GM19468 (cell line): Measurements from ENCODE around the gene GTF2A2.
"Not testable (repeated sequence)": the region's sequence is repeated elsewhere in the genome, so short reads cannot be mapped to it uniquely, and the experiment has no call there.

Source experiments
- ATAC-seq: cut with Tn5 transposase; IDR thresholded peaks from one replicate; pipeline ENCODE4 v1.9.1; 2021; ENCODE audit warnings: mild to moderate bottlenecking, moderate library complexity, moderate number of reproducible peaks; ENCODE audit not compliant: unreplicated experiment; ENCODE audit errors: extremely low read depth

GTF2A2 gene

DNA sequence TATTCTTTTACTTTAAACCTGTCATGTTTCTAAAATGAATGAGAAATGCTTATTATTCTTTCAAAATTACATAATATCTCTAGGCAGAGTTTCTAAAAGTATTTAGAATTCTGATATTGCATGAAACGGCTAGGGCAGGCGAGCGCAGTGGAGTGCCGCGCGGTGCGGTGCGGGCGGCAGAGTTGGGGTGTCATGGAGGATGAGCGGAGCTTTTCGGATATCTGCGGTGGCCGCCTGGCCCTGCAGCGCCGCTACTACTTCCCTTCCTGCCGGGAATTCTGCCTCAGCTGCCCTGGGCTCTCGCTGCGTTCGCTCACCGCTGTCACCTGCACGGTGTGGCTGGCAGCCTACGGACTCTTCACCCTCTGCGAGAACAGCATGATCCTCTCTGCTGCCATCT is 19.2 kb upstream of the GTF2A2 start:
- ATAC-seq: no peak

DNA sequence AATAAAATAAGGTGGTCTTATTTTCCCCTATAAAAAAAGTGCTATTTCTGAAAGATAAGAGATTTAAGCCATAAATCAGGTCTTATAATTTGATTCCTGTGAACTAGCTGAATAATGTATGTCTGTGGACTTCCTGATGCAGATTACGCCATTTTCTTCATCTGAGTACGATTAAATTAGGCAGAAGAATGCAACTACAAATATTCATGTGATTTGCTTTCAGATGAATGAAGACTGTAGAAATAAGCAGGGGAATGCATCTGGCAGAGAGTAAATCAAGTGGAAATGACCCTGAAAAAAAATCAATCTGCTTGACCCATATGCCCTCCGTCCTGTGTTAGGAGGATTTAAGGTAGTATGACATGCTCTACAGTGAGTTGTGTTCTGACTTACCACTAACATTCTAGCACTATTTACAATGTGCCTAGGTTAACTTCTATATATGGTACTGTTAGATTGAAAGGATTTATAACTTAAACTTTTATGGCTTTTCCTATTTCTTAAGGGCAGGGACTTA is 17.1 kb upstream of the GTF2A2 start:
- no peak for ATAC-seq

DNA sequence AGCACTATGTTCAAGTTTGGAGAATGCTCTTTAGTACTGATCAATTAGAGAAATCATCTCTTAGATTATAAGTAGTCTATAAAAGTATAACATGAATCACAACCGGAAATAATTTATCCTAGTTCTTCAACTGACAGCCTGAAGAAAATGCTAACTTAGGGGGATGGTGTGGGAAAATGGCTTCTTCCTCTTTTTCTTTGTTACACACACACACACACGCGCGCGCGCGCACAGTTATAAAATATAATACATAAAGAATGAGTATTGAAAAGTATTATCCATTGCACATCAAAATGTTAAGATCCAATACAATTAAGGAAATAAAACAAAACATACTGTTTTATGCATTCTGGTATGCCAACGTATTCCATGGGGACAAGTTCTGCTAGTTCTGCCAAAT is 11.2 kb upstream of the GTF2A2 start:
- no peak for ATAC-seq

DNA sequence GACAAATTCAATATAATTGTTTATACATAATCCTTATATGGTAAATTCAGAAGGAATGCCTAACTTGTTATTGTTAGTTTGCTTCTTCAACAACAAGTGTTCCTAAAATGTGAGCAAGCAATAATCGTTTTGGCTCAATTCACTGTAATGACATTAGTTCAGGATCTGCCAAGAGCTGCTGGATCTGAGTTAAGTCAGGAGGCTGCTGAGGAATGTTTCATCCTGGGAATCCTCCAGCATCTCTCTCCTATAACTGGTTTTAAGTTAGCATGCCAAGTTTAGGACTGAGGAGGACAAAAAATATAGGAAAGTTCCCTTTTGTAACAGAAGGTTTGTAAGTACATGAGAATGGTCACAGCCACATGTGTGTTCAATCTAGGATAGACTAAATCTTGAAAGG is 4.9 kb upstream of the GTF2A2 start:
- no peak for ATAC-seq

DNA sequence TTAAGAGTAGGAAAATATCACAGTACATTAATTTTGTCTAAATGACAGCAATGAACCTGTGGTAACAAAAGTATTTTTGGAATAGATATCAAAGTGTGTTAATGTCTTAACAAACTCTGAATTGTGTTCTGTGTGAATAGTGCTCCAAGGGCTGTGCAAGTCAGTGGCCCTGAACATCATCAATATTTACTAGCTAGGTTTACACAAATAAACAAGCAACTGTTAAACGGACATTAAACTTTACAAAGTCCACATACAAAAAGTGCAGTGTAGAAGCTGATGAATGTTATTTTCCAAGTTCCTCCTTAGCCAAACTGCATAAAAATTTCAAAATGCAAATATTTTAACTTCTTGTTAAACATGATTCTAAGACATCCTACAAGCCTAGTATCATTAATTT is 2.1 kb upstream of the GTF2A2 start:
- no peak for ATAC-seq

DNA sequence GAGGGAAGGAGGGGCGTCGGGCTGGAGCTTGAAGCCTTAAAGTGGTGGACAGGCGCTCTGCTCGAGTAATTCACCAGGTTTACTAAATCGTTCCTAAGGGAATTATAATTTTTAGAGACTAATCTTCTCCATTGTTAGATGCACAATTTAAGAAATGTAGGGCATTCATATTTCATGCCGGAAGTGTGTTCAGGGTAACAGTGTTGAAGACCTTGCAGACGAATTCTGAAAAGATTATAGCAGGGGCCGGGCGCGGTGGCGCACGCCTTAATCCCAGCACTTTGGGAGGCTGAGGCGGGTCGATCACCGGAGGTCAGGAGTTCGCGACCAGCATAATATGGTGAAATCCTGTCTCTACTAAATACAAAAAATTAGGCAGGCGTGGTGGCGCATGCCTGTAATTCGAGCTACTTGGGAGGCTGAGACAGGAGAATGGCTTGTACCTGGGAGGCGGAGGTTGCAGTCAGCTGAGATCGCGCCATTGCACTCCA is 365 bp upstream of the GTF2A2 start:
- ATAC-seq: no peak

DNA sequence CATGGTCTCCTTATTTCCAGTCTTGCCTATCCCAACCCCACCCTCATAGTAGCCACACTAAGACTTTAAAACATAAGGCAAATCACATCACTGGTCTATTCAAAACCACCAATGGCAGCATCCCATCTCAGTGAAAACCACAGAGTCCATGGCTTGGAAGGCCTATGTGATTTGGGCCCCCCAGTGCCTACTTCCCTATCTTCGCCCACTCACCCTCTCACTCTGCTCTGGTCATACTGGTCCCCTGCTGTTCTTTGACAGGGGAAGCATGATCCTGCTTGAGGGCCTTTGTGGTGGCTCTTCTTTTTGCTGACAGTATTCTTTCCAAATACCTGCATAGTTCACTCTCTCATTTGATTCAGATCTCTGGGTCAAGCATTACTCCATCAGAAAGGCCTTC is 3.3 kb downstream of the GTF2A2 start:
- no peak for ATAC-seq

DNA sequence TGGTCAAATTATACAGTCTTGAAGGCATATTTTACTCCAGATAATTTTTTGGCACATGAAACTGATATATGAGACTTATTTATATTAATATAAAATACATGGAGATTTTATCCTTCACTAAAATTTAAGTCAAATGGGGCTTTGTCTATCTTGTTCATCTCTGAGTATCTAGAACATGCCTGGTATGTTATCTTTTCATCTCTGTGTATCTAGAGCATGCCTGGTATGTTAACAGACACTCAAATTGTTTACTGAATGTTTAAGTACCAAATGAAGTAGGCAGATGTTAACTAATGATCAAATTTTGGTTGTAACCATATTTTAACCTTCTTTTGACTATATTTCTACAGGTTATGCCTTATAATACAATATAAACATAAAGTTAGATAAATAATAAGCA is 7.7 kb downstream of the GTF2A2 start:
- ATAC-seq: no peak

DNA sequence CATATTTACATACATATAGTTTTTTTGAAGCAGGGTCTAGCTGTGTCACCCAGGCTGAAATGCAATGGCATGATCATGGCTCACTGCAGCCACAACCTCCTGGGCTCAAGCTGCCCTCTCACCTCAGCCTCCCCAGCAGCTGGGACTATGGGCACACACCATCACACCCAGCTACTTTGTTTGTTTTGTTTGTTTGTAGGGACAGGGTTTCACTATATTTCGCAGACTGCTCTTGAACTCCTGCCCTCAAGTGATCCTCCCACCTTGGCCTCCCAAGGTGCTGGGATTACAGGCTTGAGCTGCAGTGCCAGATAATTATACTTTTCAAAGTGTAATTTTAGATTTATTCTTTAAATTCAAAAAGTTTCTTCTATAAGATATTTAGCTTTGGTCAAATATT is 10.2 kb downstream of the GTF2A2 start:
- ATAC-seq: no peak

DNA sequence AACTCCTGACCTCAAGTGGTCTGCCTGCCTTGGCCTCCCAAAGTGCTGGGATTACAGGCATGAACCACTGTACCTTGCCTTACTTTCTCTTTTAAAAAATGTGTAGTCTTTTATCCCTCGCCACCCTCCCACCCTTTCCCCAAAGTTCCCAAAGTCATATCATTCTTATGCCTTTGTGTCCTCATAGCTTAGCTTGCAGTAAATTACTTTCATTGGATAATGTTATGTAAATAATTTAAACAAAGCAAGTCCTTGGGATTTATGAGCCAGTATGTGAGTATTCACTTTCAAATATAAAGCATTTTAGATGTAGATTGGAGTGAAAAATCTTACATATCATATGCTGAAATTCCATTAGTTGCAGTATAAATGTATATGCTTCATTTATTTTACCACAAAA is 11.0 kb downstream of the GTF2A2 start:
- ATAC-seq: no peak

DNA sequence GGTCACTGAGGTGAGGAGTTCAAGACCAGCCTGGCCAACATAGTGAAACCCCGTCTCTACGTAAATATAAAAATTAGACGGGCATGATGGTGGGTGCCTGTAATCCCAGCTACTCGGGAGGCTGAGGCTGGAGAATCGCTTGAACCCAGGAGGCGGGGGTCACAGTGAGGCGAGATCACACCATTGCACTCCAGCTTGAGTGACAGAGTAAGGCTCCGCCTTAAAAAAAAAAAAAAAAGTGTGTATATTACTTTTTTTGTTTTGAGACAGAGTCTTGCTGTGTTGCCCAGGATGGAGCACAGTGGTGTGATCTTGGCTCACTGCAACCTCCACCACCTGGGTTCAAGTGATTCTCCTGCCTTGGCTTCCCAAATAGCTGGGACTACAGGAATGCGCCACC is 11.5 kb downstream of the GTF2A2 start:
- not testable (repeated sequence) for ATAC-seq

DNA sequence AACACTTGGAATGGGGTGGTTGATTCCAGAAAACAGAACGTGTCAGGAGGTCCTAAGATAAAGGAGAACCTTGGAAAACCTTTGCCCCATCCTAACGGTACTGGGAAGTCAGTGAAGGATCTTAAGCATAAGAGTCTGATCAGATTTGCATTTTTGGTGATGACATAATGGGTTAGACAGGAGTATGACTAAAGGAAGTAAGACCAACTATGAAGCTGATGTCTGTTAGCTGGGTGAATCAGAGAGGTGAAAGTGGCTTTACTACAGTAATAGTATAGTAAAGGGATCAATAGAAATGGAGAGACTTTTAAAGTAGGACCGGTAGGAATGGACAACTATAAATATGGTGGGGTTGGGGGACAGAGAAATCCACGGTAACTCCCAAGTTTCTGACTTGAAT is 12.6 kb downstream of the GTF2A2 start:
- ATAC-seq: no peak

DNA sequence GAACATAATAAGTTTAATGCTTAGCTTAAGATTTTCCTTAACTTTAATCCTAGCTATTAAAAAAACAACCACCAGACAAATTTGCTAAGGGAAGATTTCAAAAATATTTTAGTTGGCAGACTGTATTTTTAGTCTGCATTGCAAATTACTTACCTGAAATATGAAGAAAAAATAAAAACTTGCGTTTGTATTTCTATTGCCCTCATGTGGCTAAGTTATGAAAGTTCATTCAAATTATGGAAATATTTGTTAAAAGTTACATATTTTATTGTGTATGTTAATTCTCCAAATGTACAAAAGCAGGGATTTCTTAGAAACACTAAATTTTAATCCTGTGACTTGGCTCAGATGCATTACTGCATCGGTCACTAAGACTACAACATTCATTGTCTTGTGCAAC is 15.0 kb downstream of the GTF2A2 start:
- no peak for ATAC-seq

DNA sequence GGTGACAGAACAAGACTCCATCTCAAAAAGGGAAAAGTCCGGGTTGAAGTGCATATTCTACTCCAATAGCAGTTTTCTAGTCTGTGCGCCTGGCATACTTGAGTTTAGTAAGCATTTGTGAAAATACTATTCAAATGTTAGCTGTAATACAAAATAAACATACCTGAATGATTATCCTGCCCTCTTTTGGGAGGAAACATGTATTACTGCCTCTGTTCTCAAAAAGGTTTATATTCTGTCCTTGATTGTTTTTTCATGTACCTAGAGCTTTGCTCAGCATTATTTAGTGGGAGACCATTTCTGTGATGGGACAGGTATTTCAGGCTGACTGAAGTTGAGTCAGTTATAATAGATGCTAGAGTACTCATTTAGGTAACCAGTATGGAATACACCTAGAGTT is 19.8 kb downstream of the GTF2A2 start:
- ATAC-seq: not testable (repeated sequence)

DNA sequence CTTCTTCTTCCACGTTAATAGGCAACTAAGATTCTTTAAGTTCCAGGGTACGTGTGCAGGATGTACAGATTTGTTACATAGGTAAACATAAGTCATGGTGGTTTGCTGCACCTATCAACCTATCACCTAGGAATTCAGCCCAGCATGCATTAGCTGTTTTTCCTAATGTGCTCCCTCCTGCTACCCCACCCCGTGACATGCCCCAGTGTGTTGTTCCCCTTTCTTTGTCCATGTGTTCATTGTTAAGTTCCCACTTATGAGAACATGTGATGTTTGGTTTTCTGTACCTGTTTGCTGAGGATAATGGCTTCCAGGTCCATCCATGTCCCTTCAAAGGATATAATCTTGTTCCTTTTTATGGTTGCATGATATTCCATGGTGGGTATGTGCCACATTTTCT is 21.1 kb downstream of the GTF2A2 start:
- no peak for ATAC-seq

DNA sequence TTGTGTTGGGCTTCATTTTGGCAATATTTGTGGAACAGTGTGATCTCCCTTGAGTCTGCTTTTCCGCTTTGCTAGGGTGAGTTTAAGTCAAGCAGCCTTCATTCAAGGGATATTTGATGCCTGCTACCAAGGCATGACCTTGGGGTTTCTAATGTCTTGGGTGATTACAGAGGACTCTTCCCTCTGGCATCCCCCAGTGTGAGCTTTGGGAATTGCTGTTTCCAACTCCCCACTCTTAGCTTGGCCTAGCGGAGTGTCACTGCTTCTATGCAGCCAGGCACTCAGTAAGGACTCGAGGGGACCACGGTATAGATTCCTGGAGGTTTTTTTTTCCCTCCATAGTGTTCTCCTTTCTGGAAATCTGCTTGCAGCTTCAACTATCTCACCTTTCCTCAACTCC is 24.6 kb downstream of the GTF2A2 start:
- ATAC-seq: no peak

DNA sequence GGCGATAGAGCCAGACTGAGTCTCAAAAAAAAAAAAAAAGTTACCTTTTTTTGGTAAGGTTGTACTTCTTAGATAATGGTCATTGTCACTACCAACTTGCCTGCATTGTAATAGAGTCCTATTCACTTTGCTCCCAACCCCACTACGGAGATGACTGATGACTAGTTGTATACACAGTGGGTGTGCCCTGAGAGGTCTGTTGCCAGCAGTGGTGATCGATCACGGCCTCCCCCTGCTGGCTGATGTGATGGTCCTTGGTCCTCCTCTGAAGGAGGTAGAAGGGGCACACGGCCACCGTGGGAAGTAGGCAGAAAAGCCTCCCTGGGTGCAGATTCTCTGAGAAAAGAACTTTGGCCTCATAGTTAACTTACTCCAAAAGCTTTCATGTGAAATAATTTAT is 35.0 kb downstream of the GTF2A2 start:
- no peak for ATAC-seq

DNA sequence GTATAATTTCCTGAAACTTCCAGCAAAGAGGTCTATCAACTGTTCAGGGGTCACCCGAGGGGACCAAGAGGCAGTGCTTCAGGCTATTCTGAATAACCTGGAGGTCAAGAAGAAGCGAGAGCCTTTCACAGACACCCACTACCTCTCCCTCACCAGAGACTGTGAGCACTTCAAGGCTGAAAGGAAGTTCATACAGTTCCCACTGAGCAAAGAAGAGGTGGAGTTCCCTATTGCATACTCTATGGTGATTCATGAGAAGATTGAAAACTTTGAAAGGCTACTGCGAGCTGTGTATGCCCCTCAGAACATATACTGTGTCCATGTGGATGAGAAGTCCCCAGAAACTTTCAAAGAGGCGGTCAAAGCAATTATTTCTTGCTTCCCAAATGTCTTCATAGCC is 38.9 kb downstream of the GTF2A2 start:
- ATAC-seq: no peak

DNA sequence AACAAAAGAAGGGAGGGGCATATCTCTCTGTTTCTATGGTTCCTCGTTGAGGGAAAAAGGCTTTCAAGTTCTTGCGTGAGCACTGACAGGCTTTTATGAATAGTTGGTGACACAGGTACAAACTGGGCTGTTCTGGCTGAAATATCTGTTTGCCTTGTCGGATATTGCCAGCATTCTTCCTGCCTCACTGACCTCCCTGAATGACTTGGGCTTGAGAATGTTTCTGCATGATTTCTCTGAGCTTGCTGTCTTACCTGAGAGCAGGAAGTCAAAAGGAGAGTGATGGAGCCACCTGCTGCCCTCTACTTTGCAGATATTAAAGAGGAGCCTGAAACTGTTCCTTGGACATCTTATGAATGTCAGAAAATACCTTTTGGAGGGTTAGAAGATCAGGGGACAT is 40.9 kb downstream of the GTF2A2 start:
- no peak for ATAC-seq

DNA sequence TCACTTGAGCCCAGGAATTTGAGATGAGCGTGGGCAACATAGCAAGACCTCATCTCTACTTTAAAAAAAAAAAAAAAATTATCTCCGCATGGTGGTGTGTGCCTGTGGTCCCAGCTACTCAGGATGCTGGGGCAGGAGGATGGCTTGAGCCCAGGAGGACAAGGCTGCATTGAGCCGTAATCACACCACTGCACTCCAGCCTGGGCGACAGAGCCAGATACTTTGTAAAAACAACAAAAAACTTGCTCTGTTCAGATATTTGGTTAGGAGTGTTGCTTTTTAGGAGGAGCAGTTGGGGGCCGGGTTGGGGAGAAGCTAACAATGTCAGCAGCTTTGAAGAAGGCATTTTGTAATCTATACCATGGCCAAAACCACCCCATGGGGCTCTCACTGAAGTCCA is 41.7 kb downstream of the GTF2A2 start:
- no peak for ATAC-seq

DNA sequence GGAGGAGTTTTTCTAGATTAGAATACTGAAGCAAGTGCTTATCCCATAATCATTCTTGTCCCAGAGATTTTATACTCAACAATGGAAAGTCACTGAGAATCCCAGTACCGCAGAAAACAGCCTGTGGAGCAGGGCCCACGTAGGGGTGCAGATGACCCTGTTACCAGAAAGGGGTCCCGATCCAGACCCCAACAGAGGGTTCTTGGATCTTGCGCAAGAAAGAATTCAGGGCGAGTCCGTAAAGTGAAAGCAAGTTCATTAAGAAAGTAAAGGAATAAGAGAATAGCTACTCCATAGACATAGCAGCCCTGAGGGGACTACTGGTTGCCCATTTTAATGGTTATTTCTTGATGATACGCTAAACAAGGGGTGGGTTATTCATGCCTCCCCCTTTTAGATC is 43.2 kb downstream of the GTF2A2 start:
- no peak for ATAC-seq

DNA sequence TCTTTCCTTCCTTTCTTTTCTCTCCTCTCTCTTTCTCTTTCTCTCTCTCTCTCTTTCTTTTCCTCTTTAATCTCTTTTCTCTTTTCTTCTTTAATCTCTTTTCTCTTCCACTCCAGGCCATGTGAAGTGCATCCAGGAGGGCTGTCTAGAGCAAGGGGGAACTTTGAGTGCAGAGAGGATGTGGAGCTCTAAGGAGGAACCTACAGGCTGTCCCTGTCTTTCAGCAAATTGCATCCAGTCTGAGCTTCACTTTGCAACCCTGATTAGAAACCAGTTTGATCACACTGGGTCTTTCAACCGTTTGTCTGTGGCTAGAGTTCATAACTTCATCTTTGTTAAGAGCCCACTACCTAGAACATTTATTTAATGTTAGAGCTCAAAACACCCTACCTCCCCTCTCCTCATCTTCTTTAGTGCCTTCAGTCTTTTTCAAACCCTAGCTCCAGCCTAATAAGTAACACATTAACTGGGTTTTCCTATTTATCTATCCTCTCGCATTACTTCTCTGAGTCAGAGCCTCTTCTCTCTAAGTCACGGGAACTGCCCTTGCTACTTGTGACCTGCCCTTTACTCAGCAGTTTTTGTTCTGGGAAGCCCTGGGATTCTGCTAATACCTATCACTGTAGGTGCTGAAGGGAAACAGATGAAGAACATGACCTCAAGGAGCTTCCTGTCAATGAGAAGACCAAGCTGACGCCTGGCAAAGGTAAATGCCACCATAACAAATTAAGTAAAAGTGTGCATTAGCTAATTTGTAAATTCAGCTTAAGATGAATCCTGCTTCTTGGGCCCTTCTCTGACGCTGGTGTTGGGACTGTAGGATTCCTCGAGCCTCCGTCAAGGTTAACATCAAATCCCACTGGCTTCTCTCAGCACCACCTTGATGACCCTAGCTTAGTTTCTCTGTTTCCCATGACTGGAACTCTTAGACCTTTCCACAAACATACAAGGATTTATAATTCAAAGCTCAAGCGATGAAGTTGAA is 45.7 kb downstream of the GTF2A2 start, which contains the start of gene GCNT3:
Gene GCNT3 (plus strand): TSS at position 508 of the 985 bp plus-strand sequence. CDS start 6,456 bp downstream, outside the sequence.
- no peak for ATAC-seq
